Ramos (cell line): Measurements from ENCODE around the gene DKK1.

Experiments
- in situ Hi-C: fragments of 300-500 bp; cut with MboI; formaldehyde crosslinking; loops from one replicate; pipeline ENCODE4 v1.14.3; 2022; ENCODE audit warnings: low sequenced_read_pairs; ENCODE audit not compliant: unreplicated experiment

The DKK1 gene

GRCh38 chr10:52316001-52316400, 1.9 kb downstream of the DKK1 start:
- in situ Hi-C loops, result no loop called here

DNA sequence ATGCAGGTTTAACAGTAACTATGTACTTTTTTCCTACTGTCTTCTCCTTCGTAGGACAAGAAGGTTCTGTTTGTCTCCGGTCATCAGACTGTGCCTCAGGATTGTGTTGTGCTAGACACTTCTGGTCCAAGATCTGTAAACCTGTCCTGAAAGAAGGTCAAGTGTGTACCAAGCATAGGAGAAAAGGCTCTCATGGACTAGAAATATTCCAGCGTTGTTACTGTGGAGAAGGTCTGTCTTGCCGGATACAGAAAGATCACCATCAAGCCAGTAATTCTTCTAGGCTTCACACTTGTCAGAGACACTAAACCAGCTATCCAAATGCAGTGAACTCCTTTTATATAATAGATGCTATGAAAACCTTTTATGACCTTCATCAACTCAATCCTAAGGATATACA, 2.4 kb downstream of the DKK1 start:
- in situ Hi-C loops, result no loop called here

DNA sequence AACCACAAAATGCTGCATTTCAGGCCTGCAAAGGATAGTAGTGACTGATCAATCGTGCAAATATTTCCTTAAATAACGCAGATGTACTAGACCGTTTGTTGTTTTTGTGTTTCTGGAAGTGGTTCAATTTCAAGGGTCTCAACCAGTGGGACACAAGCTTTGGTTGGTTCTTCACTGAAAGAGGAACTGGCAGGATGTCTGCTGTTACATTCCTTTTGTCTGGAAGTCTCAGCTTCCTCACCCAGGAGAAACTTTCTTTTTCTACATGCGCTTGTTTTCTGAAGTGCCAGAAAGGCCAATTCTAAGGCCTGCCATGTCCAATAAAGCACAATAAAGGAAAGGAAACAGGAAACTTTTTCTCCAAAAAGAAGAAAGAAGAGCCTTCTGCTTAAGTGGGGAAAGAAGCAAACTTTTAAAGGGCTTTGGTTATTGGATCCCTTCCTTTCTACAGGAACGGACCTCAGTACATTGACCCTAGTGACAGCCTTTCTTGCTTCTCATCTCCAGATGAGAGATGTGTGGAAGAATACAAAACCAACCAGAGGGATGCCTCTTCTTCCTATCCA, 4.1 kb downstream of the DKK1 start:
- in situ Hi-C loops, result no loop called here

- in situ Hi-C loops, result no loop called here
These were observed 4.9 kb downstream of the DKK1 start for GRCh38 chr10:52318822-52319464.

GRCh38 chr10:52319926-52320325, 5.8 kb downstream of the DKK1 start:
- in situ Hi-C loops, result no loop called here

DNA sequence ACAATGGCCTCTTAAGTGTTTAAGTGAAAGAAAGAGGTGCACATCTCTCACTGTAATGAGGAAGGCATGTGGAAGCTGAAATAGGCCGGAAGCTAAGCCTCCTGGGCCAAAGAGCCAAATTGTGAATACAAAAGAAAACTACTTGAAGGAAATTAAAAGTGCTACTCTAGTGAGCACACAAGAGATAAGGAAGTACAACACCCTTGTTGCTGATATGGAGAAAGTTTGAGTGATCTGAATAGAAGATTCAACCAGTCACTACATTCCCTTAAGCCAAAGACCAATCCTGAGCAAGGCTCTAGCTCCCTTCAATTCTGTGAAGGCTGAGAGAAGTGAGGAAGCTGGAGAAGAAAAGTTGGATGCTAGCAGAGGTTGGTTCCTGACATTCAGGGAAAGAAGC, 8.2 kb downstream of the DKK1 start:
- in situ Hi-C loops, result no loop called here

GRCh38 chr10:52322936-52323335, 8.9 kb downstream of the DKK1 start:
- in situ Hi-C loops, result no loop called here

GRCh38 chr10:52326382-52326781, 12.3 kb downstream of the DKK1 start:
- in situ Hi-C loops, result no loop called here

DNA sequence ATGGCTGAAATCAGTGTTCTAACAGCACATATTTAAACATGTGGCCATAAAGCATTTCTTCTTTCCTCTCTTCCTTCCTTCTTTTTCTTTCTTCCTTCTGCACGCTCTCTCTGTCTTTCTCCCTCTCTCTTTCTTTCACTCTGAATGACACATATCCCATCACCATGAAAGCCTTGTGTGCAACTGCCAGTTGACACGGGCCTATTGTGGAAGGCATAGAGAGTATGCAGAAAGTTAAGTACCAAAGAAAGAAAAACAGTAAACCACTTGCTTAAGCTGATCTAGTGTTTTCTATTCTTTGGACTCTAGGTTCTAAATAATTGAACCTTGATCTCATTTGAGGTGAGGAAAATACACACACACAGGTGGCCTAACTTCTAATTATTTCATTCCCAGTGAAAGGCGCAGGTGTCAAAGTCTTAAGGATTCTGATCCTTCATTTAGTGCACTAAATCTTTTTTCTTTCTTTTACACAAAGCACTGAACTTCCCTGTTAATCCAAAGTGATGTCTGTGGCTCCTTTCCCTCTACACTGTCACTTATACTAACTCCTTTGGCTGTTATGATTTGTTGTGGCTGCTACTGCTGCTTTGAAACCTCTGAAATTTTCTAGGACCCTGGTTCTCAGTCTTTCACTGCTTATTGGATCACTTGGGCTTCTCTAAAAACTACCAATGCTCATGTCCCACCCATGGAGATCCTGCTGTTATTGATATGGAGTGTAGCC, 17.7 kb downstream of the DKK1 start:
- in situ Hi-C loops, result no loop called here

GRCh38 chr10:52332815-52333214, 18.7 kb downstream of the DKK1 start:
- in situ Hi-C loops, result no loop called here

DNA sequence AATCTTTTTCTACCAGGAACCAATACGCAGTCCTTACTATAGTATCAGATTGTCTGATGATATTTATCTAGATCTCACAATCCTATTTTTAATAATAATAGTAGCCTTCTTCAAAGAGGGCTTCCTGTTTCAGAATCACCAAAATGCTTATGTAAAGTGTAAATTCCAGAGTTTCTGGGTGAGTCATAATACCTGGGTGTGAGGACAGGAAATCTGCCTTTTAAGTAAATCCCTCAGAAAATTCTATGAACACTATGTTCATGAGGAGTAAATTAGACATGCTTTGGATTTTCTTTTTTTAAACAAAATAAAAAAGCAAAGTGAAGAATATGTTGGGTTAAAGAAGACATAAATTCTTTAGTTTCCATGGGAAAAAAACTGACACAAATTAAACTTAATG, 20.5 kb downstream of the DKK1 start:
- in situ Hi-C loops, result no loop called here

DNA sequence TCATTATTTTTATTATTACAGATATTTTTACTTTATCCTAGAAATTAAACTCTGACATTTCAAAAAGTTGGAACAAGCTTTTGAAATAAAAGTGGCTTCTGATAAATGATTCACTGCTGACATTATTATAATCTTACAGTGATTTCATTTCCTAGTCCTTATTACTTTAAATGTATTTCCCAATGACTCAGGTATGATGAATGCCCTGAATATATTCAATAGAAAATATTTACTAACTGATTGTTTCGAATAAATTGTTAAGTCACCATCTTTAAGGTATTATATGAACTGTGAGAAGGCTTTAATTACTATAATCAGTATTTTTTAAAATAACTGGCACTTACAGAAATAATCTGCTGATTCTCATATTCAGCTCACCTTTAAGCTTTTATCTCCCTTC, 21.6 kb downstream of the DKK1 start:
- in situ Hi-C loops, result no loop called here

DNA sequence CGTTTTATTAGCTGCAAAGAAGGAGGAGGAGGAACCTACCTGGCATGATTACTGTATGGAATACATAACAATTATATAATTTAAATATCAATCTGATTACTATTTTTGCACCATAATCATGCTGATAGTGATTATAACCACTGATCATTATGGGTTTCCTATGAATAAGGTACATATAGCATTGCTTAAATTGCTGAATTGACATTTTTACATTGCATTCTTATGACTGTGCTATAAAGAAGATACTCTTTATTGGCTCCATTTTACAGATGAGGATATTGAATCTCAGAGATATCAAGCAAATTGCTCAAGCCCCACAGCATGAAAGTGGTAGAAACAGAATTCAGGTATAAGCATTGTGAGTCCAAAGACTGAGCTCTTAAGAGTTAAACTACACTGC, 23.1 kb downstream of the DKK1 start:
- in situ Hi-C loops, result no loop called here

- in situ Hi-C loops, result no loop called here
These were observed 29.4 kb downstream of the DKK1 start for GRCh38 chr10:52343439-52343838.

DNA sequence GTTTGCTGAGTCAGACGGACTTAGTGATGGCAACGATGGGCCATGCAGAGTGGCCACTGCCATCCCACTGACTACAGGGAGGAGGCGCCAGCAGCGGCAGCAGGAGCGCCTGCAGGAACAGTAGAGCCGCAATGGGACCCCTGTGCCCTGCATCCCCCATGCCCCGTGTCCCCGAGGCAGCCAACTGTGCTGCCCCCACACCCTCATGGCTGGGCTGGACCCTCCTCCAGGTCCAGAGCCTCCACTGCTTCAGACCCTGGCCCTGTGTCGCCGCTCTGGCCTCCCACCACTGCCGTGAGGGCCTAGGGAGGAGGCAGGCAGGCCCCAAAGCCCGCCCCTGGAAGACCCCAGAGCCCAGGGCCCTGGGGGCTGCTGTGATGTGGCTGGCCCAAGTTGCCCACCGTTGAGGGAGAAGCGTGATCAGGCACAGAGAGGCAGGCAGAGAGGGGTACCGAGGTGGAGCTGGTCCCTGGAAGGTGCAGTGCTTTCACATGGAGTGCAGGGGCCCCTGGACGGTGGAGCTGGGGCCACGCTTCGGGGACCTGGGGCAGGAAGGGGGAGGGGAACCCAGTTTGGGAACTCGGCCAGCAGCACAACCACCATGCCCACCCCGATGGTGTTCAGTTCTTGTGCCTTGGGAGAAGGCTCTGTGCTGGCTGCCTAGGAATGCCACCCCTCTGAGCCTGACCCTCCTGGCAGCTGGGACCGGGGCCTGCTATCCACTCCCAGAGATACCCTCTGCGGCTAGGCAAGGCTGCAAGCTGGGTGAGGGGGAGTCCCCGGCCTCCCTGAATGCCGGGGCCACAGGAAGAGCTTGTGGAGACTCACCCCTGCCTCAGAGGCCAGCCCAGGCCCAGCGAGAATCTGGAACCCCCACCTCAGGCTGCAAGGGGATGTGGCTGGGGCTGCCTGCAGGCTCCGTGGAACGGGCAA, 32.6 kb downstream of the DKK1 start:
- in situ Hi-C loops, result no loop called here

GRCh38 chr10:52347327-52347667, 33.2 kb downstream of the DKK1 start:
- in situ Hi-C loops, result no loop called here

DNA sequence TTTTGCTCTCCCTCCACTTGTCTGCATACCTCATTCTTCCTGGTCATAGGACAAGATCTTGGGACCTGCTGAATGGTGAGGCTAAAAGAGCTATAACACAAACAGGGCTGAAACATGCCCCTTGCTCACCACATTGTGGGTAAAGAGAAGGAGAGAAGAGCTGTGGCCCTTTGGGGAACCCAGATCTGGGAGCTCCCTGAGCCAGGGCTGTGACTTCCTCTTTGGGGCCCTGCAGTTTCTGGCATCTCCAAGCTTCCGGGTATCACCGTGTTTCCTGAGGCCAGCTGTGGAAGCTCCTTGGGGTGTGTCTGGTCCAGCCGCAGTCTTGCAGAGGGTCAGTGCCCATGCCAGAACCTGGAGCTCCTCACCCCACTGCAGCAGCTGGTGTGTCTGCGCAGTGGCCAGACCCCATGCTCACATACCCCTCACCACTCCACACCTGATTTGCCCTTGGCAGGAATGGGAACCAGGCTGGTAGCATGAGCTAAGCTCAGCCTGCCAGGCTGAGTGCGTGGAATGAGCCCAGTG, 34.0 kb downstream of the DKK1 start:
- in situ Hi-C loops, result no loop called here

- in situ Hi-C loops, result no loop called here
These were observed 37.8 kb downstream of the DKK1 start for GRCh38 chr10:52351914-52352330.

- in situ Hi-C loops, result no loop called here
These were observed 39.1 kb downstream of the DKK1 start for GRCh38 chr10:52353205-52353604.

DNA sequence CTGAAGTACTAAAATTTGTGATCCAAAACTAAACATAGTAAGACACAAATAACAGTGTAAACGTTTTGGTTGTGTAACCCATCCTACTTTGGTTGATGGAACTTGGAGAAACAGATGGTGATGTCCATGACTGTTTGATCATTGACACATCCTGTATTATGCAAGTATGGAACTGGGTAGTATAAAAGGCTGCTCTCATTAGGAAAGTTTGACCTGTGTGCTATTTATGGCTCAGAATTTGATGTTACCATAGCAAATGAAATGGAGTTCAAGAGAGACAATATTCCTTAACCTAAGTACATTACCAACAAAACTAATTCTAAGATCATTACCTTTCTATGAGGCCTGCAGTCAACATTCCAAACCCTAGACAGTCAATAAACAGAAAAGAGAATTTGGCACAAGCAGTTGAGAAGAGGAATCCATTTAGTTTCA, 39.9 kb downstream of the DKK1 start:
- in situ Hi-C loops, result no loop called here

- in situ Hi-C loops, result no loop called here
These were observed 43.9 kb downstream of the DKK1 start for GRCh38 chr10:52357971-52358370.
